SK-N-SH (cell line): ENCODE results near the gene ZNF3.

Experiments
- CHD2 ChIP-seq: fragments of 150-350 bp; IDR thresholded peaks from 2 replicates; pipeline ENCODE4 v1.6.1; 2018; ENCODE audit warnings: low read length; ENCODE audit not compliant: partially characterized antibody
- CTCF ChIP-seq: fragments of 200-600 bp; sonication (generic); IDR thresholded peaks from 2 replicates; pipeline ENCODE4 v1.6.1; 2017; ENCODE audit warnings: antibody characterized with exemption, mild to moderate bottlenecking, moderate library complexity
- EP300 ChIP-seq, 2 experiments: IDR thresholded peaks; 2 replicates each; pipeline versions ENCODE4 v1.4.0 to v1.6.1; 2012; ENCODE audit warnings: borderline replicate concordance in 1 of 2, low read depth in 1 of 2, low read length in 1 of 2
- EZH2phosphoT487 ChIP-seq: fragments of 200-600 bp; sonication (generic); IDR thresholded peaks from 2 replicates; pipeline ENCODE4 v1.6.1; 2017; ENCODE audit warnings: low read depth, mixed run types, mild to moderate bottlenecking, antibody characterized with exemption, moderate library complexity, borderline replicate concordance
- FOXM1 ChIP-seq: IDR thresholded peaks from 2 replicates; pipeline ENCODE4 v1.4.0; 2012; ENCODE audit warnings: low read depth, mild to moderate bottlenecking
- IRF3 ChIP-seq: fragments of 150-350 bp; IDR thresholded peaks from 2 replicates; pipeline ENCODE4 v1.6.1; 2016; ENCODE audit warnings: mild to moderate bottlenecking, low read depth, low read length
- JUND ChIP-seq: IDR thresholded peaks from 2 replicates; pipeline ENCODE4 v1.4.0; 2012
- SIN3A ChIP-seq: IDR thresholded peaks from 2 replicates; pipeline ENCODE4 v1.6.1; 2012; ENCODE audit warnings: low read depth, mild to moderate bottlenecking, low read length, moderate library complexity, borderline replicate concordance
- USF2 ChIP-seq: fragments of 150-350 bp; IDR thresholded peaks from 2 replicates; pipeline ENCODE4 v1.6.1; 2017; ENCODE audit warnings: antibody characterized with exemption, low read length, low read depth, borderline replicate concordance

GRCh38 chr7:100091411-100092181 lies 10.1 kb upstream of the ZNF3 start:
- TF ChIP-seq CHD2 (no peak), USF2 (no peak), EP300 (IDR thresholded peaks at IDR 0.05; ENCODE audit: borderline replicate concordance in 1 of 2, low read depth in 1 of 2, low read length in 1 of 2) (no peak), CTCF (peak; percentile 42), EZH2phosphoT487 (no peak), IRF3 (no peak), SIN3A (peak; percentile 87; the same call in 1 of the 2 replicates), FOXM1 (no peak), JUND (no peak)
